HCT116 (cell line): ENCODE results near the gene RBKS. TPM values are rescaled to one million over a fixed set of nuclear protein-coding genes. Genes with fewer than 3 reads are reported as not detected.

Source experiments
- ATAC-seq: fragments of 200-7000 bp; cut with Tn5 transposase; 2 replicates; pipeline ENCODE4 v1.9.1; 2020; ENCODE audit warnings: mild to moderate bottlenecking, moderate library complexity
- BruUV-seq: library from RNA; stranded (reverse); fragments of 400-500 nt; replicated peaks from 2 replicates; lab custom pipeline; 2021; lab: Mats Ljungman, UMichigan
- CTCF ChIA-PET: fragments of 300-600 bp; sonication (Branson Sonifier 250); formaldehyde crosslinking; loops from one replicate; lab custom pipeline; 2021; ENCODE audit warnings: antibody characterized with exemption; lab: Charles Lee
- POLR2A ChIA-PET: fragments of 300-600, 350-600 bp; sonication (Branson Sonifier 250); formaldehyde crosslinking; loops from one replicate; lab custom pipeline; 2021; ENCODE audit warnings: antibody characterized with exemption; lab: Charles Lee
- RAD21 ChIA-PET, 2 experiments: fragments of 300-600 bp; sonication (Branson Sonifier 250); formaldehyde crosslinking; loops; one replicate each; lab custom pipeline; 2023; ENCODE audit warnings: low total read pairs in 2 of 2; ENCODE audit not compliant: uncharacterized antibody in 2 of 2, unreplicated experiment in 2 of 2, low non-redundant PET in 1 of 2; lab: Charles Lee
- DNase-seq: peaks from one replicate; pipeline ENCODE4 v3.0.0-alpha.2; 2010; ENCODE audit warnings: low read depth, low spot score
- H2AFZ ChIP-seq: fragments of 200-600 bp; shearing (Covaris generic), sonication (generic); 2 replicates; pipeline ENCODE4 v1.6.1; 2017; ENCODE audit warnings: low read depth, mixed run types, mixed read lengths, antibody characterized with exemption, low read length; ENCODE audit not compliant: poor library complexity, severe bottlenecking
- H3K27ac ChIP-seq: 2 replicates; pipeline ENCODE4 v1.5.1; 2012; ENCODE audit warnings: low read depth, low read length
- H3K27me3 ChIP-seq: fragments of 200-600 bp; sonication (generic); 2 replicates; pipeline ENCODE4 v1.6.1; 2016; ENCODE audit warnings: mixed run types, low read length, mixed read lengths; ENCODE audit not compliant: insufficient read depth
- H3K36me3 ChIP-seq, 2 experiments: fragments of 200-500 bp in 1 of 2; fragments of 200-600 bp in 1 of 2; sonication (Bioruptor generic) in 1 of 2; sonication (generic) in 1 of 2; 2 replicates each; pipeline versions ENCODE4 v1.5.1 to v1.6.1; 2014 to 2016; ENCODE audit warnings: low read length in 2 of 2, inconsistent platforms in 1 of 2, mixed read lengths in 1 of 2, mixed run types in 1 of 2; ENCODE audit not compliant: insufficient read depth in 2 of 2, control insufficient read depth in 1 of 2
- H3K4me1 ChIP-seq, 2 experiments: fragments of 200-600 bp in 1 of 2; sonication (generic) in 1 of 2; 2 replicates each; pipeline versions ENCODE4 v1.5.1 to v1.6.1; 2012 to 2017; ENCODE audit warnings: low read length in 2 of 2, inconsistent platforms in 1 of 2, mild to moderate bottlenecking in 1 of 2, mixed read lengths in 1 of 2, mixed run types in 1 of 2, moderate library complexity in 1 of 2; ENCODE audit not compliant: insufficient read depth in 2 of 2, control insufficient read depth in 1 of 2
- H3K4me2 ChIP-seq: fragments of 200-600 bp; sonication (generic); 2 replicates; pipeline ENCODE4 v1.6.1; 2017; ENCODE audit warnings: mixed run types, low read length, mixed read lengths
- H3K4me3 ChIP-seq, 2 experiments: fragments of 200-600 bp in 1 of 2; sonication (generic) in 1 of 2; replicated peaks in 1 of 2; 2 replicates each; pipeline ENCODE4 v1.5.1; 2011 to 2016; ENCODE audit warnings: low read length in 2 of 2, control low read depth in 1 of 2, low read depth in 1 of 2, mild to moderate bottlenecking in 1 of 2, mixed read lengths in 1 of 2, mixed run types in 1 of 2
- H3K79me2 ChIP-seq: fragments of 200-600 bp; sonication (generic); 2 replicates; pipeline ENCODE4 v1.6.1; 2017; ENCODE audit warnings: mild to moderate bottlenecking, mixed run types, low read length, moderate library complexity, mixed read lengths; ENCODE audit not compliant: insufficient read depth
- H3K9ac ChIP-seq: fragments of 200-600 bp; sonication (generic); 2 replicates; pipeline ENCODE4 v1.6.1; 2016; ENCODE audit warnings: low read length, mixed read lengths
- H3K9me2 ChIP-seq: fragments of 200-600 bp; sonication (generic), shearing (Covaris generic); 2 replicates; pipeline ENCODE4 v1.6.1; 2017; ENCODE audit warnings: mixed run types, mild to moderate bottlenecking, moderate library complexity; ENCODE audit not compliant: insufficient read depth
- H3K9me3 ChIP-seq, 2 experiments: fragments of 200-500 bp in 1 of 2; fragments of 200-600 bp in 1 of 2; sonication (Bioruptor generic) in 1 of 2; sonication (generic) in 1 of 2; 2 replicates each; pipeline ENCODE4 v1.6.1; 2014 to 2017; ENCODE audit warnings: low read length in 2 of 2, mixed read lengths in 2 of 2, inconsistent platforms in 1 of 2, low read depth in 1 of 2, mild to moderate bottlenecking in 1 of 2, mixed run types in 1 of 2, moderate library complexity in 1 of 2; ENCODE audit not compliant: control insufficient read depth in 1 of 2, insufficient read depth in 1 of 2
- H4K20me1 ChIP-seq: fragments of 200-600 bp; sonication (generic), shearing (Covaris generic); 2 replicates; pipeline ENCODE4 v1.6.1; 2017; ENCODE audit warnings: mixed run types, mild to moderate bottlenecking, moderate library complexity; ENCODE audit not compliant: insufficient read depth
- CBX3 ChIP-seq: IDR thresholded peaks from 2 replicates; pipeline ENCODE4 v1.6.1; 2012; ENCODE audit warnings: low read depth
- CEBPB ChIP-seq: IDR thresholded peaks from 2 replicates; pipeline ENCODE4 v1.6.1; 2012; ENCODE audit warnings: low read depth
- CTCF ChIP-seq, 3 experiments: fragments of 200-600 bp in 1 of 3; sonication (generic) in 1 of 3; IDR thresholded peaks in 2 of 3; conservative IDR thresholded peaks in 1 of 3; 2 replicates each; pipeline ENCODE4 v1.5.1; 2012 to 2017; ENCODE audit warnings: low read depth in 2 of 3, low read length in 2 of 3, antibody characterized with exemption in 1 of 3, borderline replicate concordance in 1 of 3, control low read depth in 1 of 3, mild to moderate bottlenecking in 1 of 3, mixed read lengths in 1 of 3, mixed run types in 1 of 3, moderate library complexity in 1 of 3; ENCODE audit not compliant: insufficient read depth in 1 of 3
- EGR1 ChIP-seq: IDR thresholded peaks from 2 replicates; pipeline ENCODE4 v1.6.1; 2012; ENCODE audit warnings: low read depth
- EZH2 ChIP-seq: fragments of 200-600 bp; sonication (generic); IDR thresholded peaks from 2 replicates; pipeline ENCODE4 v1.6.1; 2017; ENCODE audit warnings: antibody characterized with exemption, mixed run types
- EZH2phosphoT487 ChIP-seq: fragments of 200-600 bp; IDR thresholded peaks from 2 replicates; pipeline ENCODE4 v1.6.1; 2018; ENCODE audit warnings: antibody characterized with exemption, borderline replicate concordance
- FOSL1 ChIP-seq: IDR thresholded peaks from 2 replicates; pipeline ENCODE4 v1.6.1; 2012; ENCODE audit warnings: low read depth
- POLR2A ChIP-seq: IDR thresholded peaks from 2 replicates; pipeline ENCODE4 v1.7.0; 2011; ENCODE audit warnings: borderline replicate concordance; ENCODE audit not compliant: insufficient read depth, insufficient read length; ENCODE audit errors: extremely low read depth
- RAD21 ChIP-seq: IDR thresholded peaks from 2 replicates; pipeline ENCODE4 v1.6.1; 2012; ENCODE audit warnings: low read depth, mild to moderate bottlenecking
- REST ChIP-seq: IDR thresholded peaks from 2 replicates; pipeline ENCODE4 v1.6.1; 2012; ENCODE audit warnings: low read depth
- SIN3A ChIP-seq: IDR thresholded peaks from 2 replicates; pipeline ENCODE4 v1.6.1; 2012; ENCODE audit warnings: low read depth
- SP1 ChIP-seq: IDR thresholded peaks from 2 replicates; pipeline ENCODE4 v1.6.1; 2012; ENCODE audit warnings: low read depth
- SRF ChIP-seq: IDR thresholded peaks from 2 replicates; pipeline ENCODE4 v1.6.1; 2012; ENCODE audit warnings: low read depth
- TCF7L2 ChIP-seq: IDR thresholded peaks from 2 replicates; pipeline ENCODE4 v1.7.0; 2011; ENCODE audit warnings: borderline replicate concordance, inconsistent platforms; ENCODE audit not compliant: insufficient read depth, insufficient read length; ENCODE audit errors: extremely low read depth
- YY1 ChIP-seq: IDR thresholded peaks from 2 replicates; pipeline ENCODE4 v1.6.1; 2011; ENCODE audit warnings: low read length, low read depth, moderate library complexity, mild to moderate bottlenecking; ENCODE audit not compliant: insufficient replicate concordance; ENCODE audit errors: extremely low read depth
- ZFX ChIP-seq: fragments of 450-650 bp; IDR thresholded peaks from 2 replicates; pipeline ENCODE4 v1.6.1; 2017
- ZNF274 ChIP-seq: fragments of 200-500 bp; sonication (Bioruptor generic); IDR thresholded peaks from 2 replicates; pipeline ENCODE4 v1.6.1; 2014; ENCODE audit warnings: mild to moderate bottlenecking, low read depth, low read length, inconsistent platforms
- intact Hi-C: fragments of 100-400 bp; cut with micrococcal nuclease; formaldehyde crosslinking; loops from 2 replicates; pipeline ENCODE4 v1.10.0; 2022
- total RNA-seq: library from RNA; stranded (reverse); gene quantifications from one replicate; pipeline ENCODE4 v1.2.1, GENCODE V29; 2021; ENCODE audit not compliant: unreplicated experiment
- TF ChIP-seq, protein P1 (sequence below): IDR thresholded peaks from 2 replicates; pipeline ENCODE4 v1.6.1; 2012

Gene RBKS
- total RNA-seq, 1 experiment from 2014 or later: 2.4 TPM

- TF ChIP-seq YY1: no peak
These were observed 11.9 kb upstream of the RBKS start (continued) for GRCh38 chr2:27902098-27902497.

DNA sequence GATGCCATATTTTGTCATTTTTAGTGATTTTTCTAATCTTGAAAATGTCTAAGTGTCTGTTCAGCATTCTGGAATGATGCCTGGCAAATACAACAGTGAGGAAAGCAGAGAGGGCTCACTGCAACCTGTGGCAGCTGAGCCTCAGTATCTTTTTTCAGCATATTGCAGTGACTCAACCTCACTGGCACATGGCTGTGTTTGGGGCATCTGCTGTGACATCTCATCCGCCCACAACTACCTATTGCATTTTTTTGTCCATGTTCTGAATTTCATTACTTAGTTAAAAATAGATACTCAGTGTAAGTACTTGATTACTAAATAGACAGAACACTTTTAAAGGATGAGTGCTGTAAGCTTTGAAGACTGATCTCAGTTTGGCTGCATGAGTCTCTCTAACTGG lies 11.0 kb upstream of the RBKS start:
- no peak for ATAC-seq
- Histone ChIP-seq H3K9me3 (no peaks in the 10 kb centered on the region), H3K27me3 (no peaks in the 10 kb centered on the region), H2AFZ (no peak overlapping the region), H3K4me3 (no peak overlapping the region), H4K20me1 (no peaks in the 10 kb centered on the region), H3K79me2 (peaks cover 3% of the 10 kb centered on the region; the same call in 1 of the 2 replicates), H3K9ac (no peak overlapping the region), H3K9me2 (no peaks in the 10 kb centered on the region), H3K4me1 (peaks cover 4 to 11% of the 10 kb centered on the region in 2 experiments; a peak in 2 of 4 replicates), H3K4me2 (no peak overlapping the region), H3K27ac (no peak overlapping the region), H3K36me3 (peaks cover 0 to 12% of the 10 kb centered on the region in 2 experiments; a peak in 2 of 4 replicates)
- ChIA-PET RAD21 (no interaction called here), CTCF (no interaction called here), POLR2A (no interaction called here)
- TF ChIP-seq REST (no peak), FOSL1 (no peak), ZFX (no peak), ZNF274 (no peak), SRF (no peak), CTCF (IDR thresholded peaks at IDR 0.05 in 2 of 3, conservative IDR thresholded peaks at IDR 0.05 in 1 of 3; ENCODE audit: borderline replicate concordance in 1 of 3, insufficient read depth in 1 of 3, low read depth in 2 of 3, low read length in 2 of 3) (no peak), RAD21 (no peak), EZH2 (no peak), CBX3 (no peak), SP1 (no peak), SIN3A (no peak), EGR1 (no peak), EZH2phosphoT487 (no peak), YY1 (no peak), TCF7L2 (no peak), POLR2A (no peak), CEBPB (no peak)
- TF ChIP-seq, protein P1, sequence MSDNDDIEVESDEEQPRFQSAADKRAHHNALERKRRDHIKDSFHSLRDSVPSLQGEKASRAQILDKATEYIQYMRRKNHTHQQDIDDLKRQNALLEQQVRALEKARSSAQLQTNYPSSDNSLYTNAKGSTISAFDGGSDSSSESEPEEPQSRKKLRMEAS: no peak
- intact Hi-C loops: no loop called here
- DNase-seq: no peak
- no TSS peak for BruUV-seq
